SU-DHL-6 (cell line): ENCODE results near the gene KCNA1.

ENCODE experiments used
- H2AFZ ChIP-seq: fragments of 200-600 bp; sonication (generic); 2 replicates; pipeline ENCODE4 v1.6.1; 2014; ENCODE audit warnings: low read depth, mild to moderate bottlenecking, moderate library complexity, mixed read lengths, antibody characterized with exemption, low read length; ENCODE audit not compliant: severe bottlenecking
- H3F3A ChIP-seq: fragments of 200-600 bp; shearing (Covaris generic); 2 replicates; pipeline ENCODE4 v1.6.0; 2016; ENCODE audit warnings: antibody characterized with exemption, mild to moderate bottlenecking; ENCODE audit not compliant: insufficient read depth
- H3K27ac ChIP-seq: fragments of 200-600 bp; sonication (generic); 2 replicates; pipeline ENCODE4 v1.5.1; 2016; ENCODE audit warnings: low read depth, mild to moderate bottlenecking, low read length, moderate library complexity, mixed read lengths
- H3K27me3 ChIP-seq: fragments of 200-600 bp; sonication (generic), shearing (Covaris generic); 2 replicates; pipeline ENCODE4 v1.6.0; 2014; ENCODE audit warnings: mild to moderate bottlenecking, low read length
- H3K36me3 ChIP-seq: fragments of 200-600 bp; sonication (generic); 2 replicates; pipeline ENCODE4 v1.6.1; 2014; ENCODE audit warnings: mild to moderate bottlenecking, low read length, mixed read lengths
- H3K4me2 ChIP-seq: fragments of 300-600, 200-600 bp; shearing (Covaris generic), sonication (generic); 2 replicates; pipeline ENCODE4 v1.6.0; 2014; ENCODE audit warnings: low read length, low read depth, mild to moderate bottlenecking; ENCODE audit not compliant: poor library complexity, severe bottlenecking
- H3K4me3 ChIP-seq: fragments of 200-600 bp; sonication (generic); 2 replicates; pipeline ENCODE4 v1.5.1; 2014; ENCODE audit warnings: antibody characterized with exemption, low read length, mild to moderate bottlenecking, mixed read lengths; ENCODE audit not compliant: insufficient read depth, poor library complexity, severe bottlenecking
- H3K79me2 ChIP-seq: fragments of 200-600 bp; sonication (generic); 2 replicates; pipeline ENCODE4 v1.6.1; 2014; ENCODE audit warnings: mild to moderate bottlenecking, low read length, moderate library complexity; ENCODE audit not compliant: insufficient read depth
- H3K9ac ChIP-seq: fragments of 200-600 bp; sonication (generic); 2 replicates; pipeline ENCODE4 v1.7.0; 2014; ENCODE audit warnings: mild to moderate bottlenecking, low read length
- H3K9me2 ChIP-seq: fragments of 200-600 bp; sonication (generic); replicated peaks from 2 replicates; pipeline ENCODE4 v1.6.1; 2014; ENCODE audit warnings: low read length; ENCODE audit not compliant: insufficient read depth
- H3K9me3 ChIP-seq: fragments of 200-600 bp; sonication (generic); 2 replicates; pipeline ENCODE4 v1.6.1; 2014; ENCODE audit warnings: low read length, mixed read lengths; ENCODE audit not compliant: insufficient read depth
- H4K20me1 ChIP-seq: fragments of 200-600 bp; sonication (generic); 2 replicates; pipeline ENCODE4 v1.6.1; 2014; ENCODE audit warnings: low read depth, mild to moderate bottlenecking, antibody characterized with exemption, low read length, moderate library complexity, mixed read lengths
- EZH2phosphoT487 ChIP-seq: fragments of 200-600 bp; sonication (generic), shearing (Covaris generic); conservative IDR thresholded peaks from 2 replicates; pipeline ENCODE4 v1.6.1; 2018; ENCODE audit warnings: mild to moderate bottlenecking, antibody characterized with exemption, low read length, moderate library complexity, mixed read lengths
- TF ChIP-seq, protein P1 (sequence below): fragments of 200-600 bp; sonication (generic); IDR thresholded peaks from one replicate; pipeline ENCODE4 v1.5.1; 2017; ENCODE audit warnings: antibody characterized with exemption, mild to moderate bottlenecking, low read length, moderate library complexity; ENCODE audit not compliant: insufficient read depth, poor library complexity, severe bottlenecking

The KCNA1 gene

DNA sequence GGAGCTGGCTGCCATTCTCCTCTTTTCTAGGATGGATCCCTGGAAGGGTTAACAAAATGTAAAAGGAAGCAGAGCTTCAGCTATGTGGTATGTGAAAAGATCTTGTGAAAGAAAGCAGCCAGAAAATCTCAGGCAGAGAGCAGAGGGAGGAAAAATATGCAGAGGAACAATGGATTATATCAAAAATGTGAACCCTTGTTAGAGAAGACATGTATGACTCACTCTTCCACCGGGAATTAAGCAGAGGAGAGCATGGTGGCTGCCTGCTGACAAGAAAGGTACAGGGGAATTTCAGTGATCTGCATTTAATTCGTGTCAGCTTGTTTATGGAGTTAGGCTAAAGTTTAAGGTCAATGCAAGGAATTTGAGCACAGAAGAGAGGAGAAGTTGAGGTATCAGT is 46.3 kb downstream of the KCNA1 start:
- Histone ChIP-seq H3K9me3 (no peaks in the 10 kb centered on the region), H3K4me2 (no peak overlapping the region), H3K9ac (no peak overlapping the region), H3K4me3 (no peak overlapping the region), H2AFZ (no peak overlapping the region), H3K9me2 (no peaks in the 10 kb centered on the region), H4K20me1 (no peaks in the 10 kb centered on the region), H3K36me3 (no peaks in the 10 kb centered on the region), H3K27me3 (no peaks in the 10 kb centered on the region), H3F3A (no peaks in the 10 kb centered on the region), H3K27ac (no peak overlapping the region), H3K79me2 (no peaks in the 10 kb centered on the region)
- TF ChIP-seq, protein P1, sequence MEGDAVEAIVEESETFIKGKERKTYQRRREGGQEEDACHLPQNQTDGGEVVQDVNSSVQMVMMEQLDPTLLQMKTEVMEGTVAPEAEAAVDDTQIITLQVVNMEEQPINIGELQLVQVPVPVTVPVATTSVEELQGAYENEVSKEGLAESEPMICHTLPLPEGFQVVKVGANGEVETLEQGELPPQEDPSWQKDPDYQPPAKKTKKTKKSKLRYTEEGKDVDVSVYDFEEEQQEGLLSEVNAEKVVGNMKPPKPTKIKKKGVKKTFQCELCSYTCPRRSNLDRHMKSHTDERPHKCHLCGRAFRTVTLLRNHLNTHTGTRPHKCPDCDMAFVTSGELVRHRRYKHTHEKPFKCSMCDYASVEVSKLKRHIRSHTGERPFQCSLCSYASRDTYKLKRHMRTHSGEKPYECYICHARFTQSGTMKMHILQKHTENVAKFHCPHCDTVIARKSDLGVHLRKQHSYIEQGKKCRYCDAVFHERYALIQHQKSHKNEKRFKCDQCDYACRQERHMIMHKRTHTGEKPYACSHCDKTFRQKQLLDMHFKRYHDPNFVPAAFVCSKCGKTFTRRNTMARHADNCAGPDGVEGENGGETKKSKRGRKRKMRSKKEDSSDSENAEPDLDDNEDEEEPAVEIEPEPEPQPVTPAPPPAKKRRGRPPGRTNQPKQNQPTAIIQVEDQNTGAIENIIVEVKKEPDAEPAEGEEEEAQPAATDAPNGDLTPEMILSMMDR: no peak
- TF ChIP-seq EZH2phosphoT487: no peak

DNA sequence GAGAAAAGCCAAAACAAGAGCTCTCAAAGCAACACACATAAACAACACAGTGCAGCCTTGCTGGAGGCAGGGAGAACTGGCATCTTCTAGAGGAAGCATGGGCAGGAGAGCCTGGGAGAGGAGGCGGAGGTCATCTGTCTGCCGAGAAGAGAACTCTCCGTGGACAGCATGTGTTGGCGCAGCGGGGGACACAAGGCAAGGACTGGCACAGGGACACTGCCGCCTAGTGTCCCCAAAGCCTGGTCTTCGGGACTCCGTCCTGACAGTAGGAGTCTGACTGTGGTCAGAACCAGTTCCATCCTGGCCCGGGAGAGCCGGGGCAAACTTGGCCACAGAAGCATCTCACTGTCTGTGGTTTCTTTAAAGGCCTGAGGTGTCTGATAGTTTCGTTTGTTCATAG is 47.3 kb downstream of the KCNA1 start:
- no peaks in the 10 kb centered on the region for H3K79me2 ChIP-seq
- H3K27ac ChIP-seq: no peak overlapping the region
- H3K36me3 ChIP-seq: no peaks in the 10 kb centered on the region
- no peaks in the 10 kb centered on the region for H3K9me3 ChIP-seq
- no peaks in the 10 kb centered on the region for H4K20me1 ChIP-seq
- no peak overlapping the region for H2AFZ ChIP-seq
- no peak for TF ChIP-seq EZH2phosphoT487
- TF ChIP-seq, protein P1: no peak
- no peaks in the 10 kb centered on the region for H3K27me3 ChIP-seq
- H3K4me3 ChIP-seq: no peak overlapping the region
- H3K9me2 ChIP-seq: no peaks in the 10 kb centered on the region
- H3K9ac ChIP-seq: no peak overlapping the region
- no peaks in the 10 kb centered on the region for H3F3A ChIP-seq
- no peak overlapping the region for H3K4me2 ChIP-seq

DNA sequence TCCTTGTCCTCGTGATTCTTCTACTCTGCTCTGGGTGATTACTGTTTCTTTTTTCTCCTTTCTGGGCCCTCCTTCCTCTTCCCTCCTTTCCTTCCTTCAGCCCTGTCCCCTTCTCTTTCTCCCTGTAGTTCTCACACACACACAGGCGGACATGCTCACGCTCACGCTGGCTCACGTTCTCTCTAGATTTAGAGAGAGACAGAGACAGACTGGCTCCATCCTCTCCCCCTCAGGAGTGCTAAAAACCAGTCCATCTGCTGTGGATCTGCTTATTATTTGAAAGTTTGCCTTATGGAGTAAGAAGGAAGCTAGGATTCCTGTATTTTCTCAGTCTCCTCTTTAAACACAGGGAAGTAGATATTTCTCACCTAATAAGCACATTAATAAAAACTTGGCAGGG is 48.1 kb downstream of the KCNA1 start:
- no peak overlapping the region for H2AFZ ChIP-seq
- no peaks in the 10 kb centered on the region for H3F3A ChIP-seq
- no peaks in the 10 kb centered on the region for H3K9me3 ChIP-seq
- no peak overlapping the region for H3K4me3 ChIP-seq
- no peak overlapping the region for H3K4me2 ChIP-seq
- H3K9ac ChIP-seq: no peak overlapping the region
- H3K27me3 ChIP-seq: no peaks in the 10 kb centered on the region
- TF ChIP-seq, protein P1: no peak
- no peaks in the 10 kb centered on the region for H3K9me2 ChIP-seq
- no peaks in the 10 kb centered on the region for H3K79me2 ChIP-seq
- no peaks in the 10 kb centered on the region for H4K20me1 ChIP-seq
- H3K36me3 ChIP-seq: no peaks in the 10 kb centered on the region
- H3K27ac ChIP-seq: no peak overlapping the region
